Fibroblast of skin of scalp (primary cell): ENCODE data around the gene RRBP1.

Experiments used
- DNase-seq: peaks from one replicate; pipeline ENCODE4 v3.0.0-alpha.2; 2013

RRBP1 gene

GRCh38 chr20:17568972-17569521 is 113.0 kb downstream of the RRBP1 start:
- peak; percentile 100 for DNase-seq

DNA sequence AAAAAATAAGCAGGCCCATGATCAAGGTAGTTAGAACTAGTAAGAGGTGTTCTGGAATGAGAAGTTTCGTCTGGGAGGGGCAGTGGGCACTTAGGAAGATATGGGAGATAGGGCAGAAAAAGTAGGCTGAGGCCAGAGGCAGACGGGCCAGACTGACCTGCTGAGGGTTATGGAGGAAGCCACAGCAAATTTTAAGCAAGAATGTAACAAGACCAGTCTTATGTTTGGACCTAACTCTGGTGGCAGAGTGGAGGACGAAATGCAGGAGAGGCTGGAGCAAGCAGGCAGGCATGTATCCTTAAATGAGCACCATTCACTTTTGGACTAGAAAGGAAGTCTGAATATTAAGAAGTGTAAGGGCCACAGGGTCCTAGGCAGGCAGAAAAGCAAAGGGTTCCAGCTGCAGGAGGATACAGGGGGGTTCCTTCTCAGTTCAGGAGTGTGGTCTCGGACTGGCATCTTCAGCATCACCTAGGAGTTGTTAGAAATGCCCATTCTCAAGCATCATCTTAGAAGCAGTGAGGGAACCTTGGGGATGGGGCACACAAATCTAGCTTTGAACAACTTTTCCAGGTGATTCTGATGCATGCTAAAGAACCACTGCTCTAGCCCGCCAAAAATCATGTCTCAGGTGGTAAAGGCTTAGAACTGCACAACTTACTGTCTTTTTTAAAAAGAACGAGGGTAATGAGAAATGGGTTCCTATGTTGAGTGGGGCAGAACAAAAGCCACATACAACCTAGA is 113.8 kb downstream of the RRBP1 start:
- DNase-seq = no peak

DNA sequence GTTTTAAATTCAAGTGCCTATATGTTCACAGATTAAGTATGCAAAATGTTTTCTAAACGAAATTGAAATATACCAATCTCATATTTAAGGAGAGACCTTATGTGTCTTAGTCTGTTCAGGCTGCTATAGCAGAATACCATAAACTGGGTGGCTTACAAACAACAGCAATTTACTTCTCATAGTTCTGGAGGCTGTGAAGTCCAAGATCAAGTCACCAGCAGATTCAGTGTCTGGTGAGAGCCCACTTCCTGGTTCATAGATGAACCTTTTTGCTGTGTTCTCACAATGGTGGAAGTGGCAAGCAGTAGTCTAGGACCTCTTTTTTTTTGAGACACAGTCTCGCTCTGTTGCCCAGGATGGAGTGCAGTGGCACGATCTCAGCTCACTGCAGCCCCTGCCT is 115.7 kb downstream of the RRBP1 start:
- no peak for DNase-seq

- peak; percentile 69 for DNase-seq
Measured at GRCh38 chr20:17565169-17565845, 116.7 kb downstream of the RRBP1 start.
